OCI-LY1 (cell line): Measurements from ENCODE around the gene FAM83F.

Experiments used
- EZH2 ChIP-seq: fragments of 200-600 bp; sonication (generic), shearing (Covaris generic); IDR thresholded peaks from 2 replicates; pipeline ENCODE4 v1.8.0; 2017; ENCODE audit warnings: borderline replicate concordance, mixed run types, mild to moderate bottlenecking, antibody characterized with exemption, low read length, moderate library complexity, mixed read lengths
- TF ChIP-seq, protein P1 (sequence below): fragments of 200-600 bp; sonication (generic), shearing (Covaris generic); IDR thresholded peaks from 2 replicates; pipeline ENCODE4 v1.5.1; 2017; ENCODE audit warnings: mild to moderate bottlenecking, antibody characterized with exemption, low read length, moderate library complexity, mixed read lengths

GRCh38 chr22:39994566-39995392, at the start of gene FAM83F:
- TF ChIP-seq, protein P1, sequence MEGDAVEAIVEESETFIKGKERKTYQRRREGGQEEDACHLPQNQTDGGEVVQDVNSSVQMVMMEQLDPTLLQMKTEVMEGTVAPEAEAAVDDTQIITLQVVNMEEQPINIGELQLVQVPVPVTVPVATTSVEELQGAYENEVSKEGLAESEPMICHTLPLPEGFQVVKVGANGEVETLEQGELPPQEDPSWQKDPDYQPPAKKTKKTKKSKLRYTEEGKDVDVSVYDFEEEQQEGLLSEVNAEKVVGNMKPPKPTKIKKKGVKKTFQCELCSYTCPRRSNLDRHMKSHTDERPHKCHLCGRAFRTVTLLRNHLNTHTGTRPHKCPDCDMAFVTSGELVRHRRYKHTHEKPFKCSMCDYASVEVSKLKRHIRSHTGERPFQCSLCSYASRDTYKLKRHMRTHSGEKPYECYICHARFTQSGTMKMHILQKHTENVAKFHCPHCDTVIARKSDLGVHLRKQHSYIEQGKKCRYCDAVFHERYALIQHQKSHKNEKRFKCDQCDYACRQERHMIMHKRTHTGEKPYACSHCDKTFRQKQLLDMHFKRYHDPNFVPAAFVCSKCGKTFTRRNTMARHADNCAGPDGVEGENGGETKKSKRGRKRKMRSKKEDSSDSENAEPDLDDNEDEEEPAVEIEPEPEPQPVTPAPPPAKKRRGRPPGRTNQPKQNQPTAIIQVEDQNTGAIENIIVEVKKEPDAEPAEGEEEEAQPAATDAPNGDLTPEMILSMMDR, result no peak
- no peak for TF ChIP-seq EZH2
